Stimulated activated CD4-positive, alpha-beta T cell treated with anti-CD3 and anti-CD28 coated beads, Interleukin-1b, Interleukin-23, amount 100 ng/mL, for 1 hour (primary cell): ENCODE results near the gene ARAP3.

Experiments used
- DNase-seq, 2 donors: peaks; one replicate each; pipeline ENCODE4 v3.0.0-alpha.2; 2020; ENCODE audit warnings: low read depth in 2 of 2

ARAP3 gene

DNA sequence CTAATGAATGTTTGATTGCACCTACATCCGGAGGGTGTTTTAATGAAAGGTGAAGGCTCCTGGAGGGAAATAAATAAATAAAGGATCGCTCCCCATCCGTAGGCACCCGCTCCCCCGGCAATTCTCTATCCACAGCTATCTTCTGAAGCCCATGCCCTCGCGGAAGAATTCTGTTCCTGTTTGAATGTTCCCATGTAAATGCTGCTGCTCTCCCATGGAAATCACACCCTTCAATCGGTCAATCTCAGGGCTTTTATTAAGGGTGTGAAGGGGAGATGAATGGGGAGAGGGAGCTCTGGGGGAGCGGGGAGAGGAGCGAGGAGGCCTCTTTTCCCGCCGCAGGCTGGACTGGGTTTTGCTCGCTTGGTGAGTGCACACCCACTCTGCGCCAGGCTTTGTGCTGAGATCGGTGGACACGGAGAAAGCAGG, 21.1 kb upstream of the ARAP3 start:
- no peak for DNase-seq

DNA sequence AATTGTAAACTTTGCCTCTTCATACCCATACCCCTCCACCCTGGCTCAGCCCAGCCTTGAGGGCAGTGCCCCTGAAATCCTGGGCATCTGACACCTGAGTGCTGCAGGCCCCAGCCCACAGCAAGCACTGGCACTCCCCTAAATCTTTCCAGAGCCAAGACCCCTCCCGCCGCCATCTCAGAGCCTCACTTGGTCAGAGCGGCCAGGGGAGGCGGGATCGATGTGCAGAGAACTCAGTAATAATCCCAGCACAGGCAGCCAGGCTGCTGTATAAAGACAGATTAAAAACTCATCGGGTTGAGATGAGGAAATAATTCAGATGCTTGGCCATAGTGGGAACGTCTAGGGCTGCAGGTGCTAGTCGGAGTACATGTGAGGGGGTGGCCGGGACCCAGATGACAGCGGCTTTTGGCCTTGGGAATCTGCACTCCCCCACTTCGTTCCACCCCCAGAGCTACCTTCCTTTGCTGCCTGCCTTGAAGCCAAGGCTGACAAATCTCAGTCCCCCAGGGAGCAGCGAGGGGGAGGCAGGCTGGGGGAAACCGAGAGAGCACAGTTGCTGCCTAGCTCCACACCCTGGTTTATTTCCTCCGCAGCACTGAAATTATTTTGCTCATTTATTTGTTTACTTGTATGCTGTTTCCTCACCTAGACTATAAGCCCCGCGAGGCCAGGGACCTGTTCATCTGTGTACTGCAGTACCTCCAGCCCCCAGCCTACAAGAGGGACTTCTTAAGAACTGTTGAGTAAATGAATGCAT, 19.5 kb upstream of the ARAP3 start:
- no peak for DNase-seq

DNA sequence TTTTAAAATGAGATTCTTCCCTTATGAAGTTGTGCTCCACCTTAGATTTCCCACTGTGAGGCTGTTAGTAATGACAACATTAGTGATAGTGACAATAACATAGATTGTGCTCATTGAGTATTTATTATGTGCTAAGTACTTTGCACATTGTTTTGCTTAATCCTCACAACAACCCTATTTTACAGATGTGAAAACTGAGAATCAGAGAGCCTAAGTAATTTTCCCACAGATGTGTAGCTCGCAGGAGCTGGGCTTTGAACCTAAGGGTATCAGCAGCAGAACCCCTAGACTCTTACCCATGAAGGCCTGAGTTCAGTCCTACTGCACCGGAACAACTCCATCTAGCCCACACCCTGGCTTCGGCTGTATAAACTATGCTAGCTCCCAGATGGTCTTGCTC, 15.6 kb upstream of the ARAP3 start:
- no peak for DNase-seq

DNA sequence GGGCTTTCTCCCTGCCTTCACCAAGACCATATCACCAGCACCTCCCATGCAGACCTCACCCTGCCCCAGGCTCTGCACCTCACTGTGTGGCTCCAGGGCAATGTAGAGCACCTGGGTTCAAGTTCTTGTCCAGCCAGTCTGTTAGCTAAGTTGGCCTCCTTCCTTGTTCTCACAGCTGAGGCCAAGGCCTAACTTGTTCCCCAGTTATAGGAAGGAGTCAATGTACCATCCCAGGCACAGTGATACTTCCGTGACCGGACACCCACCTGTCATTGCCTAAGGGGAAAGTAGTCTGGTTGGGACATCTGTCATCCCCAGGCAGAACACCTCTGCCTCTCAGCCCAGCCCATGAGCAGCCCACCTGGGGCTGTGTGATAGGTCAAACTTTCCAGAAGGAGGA, 14.4 kb upstream of the ARAP3 start:
- DNase-seq, result no peak

DNA sequence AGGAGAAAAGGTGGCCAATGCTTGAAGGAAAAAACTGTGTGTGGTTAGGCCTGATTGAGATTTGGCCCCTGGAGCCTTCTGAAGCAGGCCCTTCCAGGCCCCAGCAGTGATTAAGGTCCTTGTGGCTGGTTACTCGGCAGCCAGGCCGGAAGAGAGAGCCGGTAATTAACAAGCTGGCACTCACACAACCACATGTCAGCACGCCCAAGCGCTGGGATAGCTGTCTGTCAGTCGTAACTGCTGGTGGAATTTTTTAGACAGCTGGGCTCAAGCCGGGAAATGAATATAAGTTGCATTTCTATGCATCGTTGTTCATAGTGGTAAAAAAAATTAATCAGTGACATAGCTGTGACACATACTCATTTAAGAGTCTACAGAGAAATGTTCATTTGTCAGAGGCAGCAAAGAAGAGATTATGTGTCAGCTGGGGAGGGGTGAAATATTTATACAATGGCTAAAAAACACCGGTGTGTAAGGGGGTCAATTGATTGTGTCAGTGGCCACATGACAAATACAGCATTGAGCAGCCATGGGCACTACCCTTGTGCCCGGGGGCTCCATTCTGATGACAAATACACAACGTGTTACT, 13.7 kb upstream of the ARAP3 start:
- no peak for DNase-seq

DNA sequence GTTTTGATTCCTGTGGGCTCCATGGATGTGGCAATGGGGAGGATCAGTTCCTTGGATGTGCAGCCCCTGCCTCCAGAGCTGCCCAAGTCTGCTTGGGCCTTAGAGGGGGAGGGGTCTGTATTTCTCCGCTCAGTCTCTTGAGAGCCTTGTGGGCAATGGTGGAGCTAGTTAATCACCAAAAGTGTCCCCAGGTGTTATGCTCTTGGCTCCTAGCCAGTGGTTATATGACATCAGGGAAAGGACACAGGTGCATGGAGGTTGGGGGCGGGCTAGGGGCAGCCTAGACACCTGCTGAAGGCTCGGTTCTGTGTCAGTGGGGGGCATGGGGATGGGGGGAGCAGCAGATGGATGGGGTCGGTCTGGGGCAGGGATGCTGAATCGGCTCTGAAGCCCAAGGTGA, 12.4 kb upstream of the ARAP3 start:
- no peak for DNase-seq

DNA sequence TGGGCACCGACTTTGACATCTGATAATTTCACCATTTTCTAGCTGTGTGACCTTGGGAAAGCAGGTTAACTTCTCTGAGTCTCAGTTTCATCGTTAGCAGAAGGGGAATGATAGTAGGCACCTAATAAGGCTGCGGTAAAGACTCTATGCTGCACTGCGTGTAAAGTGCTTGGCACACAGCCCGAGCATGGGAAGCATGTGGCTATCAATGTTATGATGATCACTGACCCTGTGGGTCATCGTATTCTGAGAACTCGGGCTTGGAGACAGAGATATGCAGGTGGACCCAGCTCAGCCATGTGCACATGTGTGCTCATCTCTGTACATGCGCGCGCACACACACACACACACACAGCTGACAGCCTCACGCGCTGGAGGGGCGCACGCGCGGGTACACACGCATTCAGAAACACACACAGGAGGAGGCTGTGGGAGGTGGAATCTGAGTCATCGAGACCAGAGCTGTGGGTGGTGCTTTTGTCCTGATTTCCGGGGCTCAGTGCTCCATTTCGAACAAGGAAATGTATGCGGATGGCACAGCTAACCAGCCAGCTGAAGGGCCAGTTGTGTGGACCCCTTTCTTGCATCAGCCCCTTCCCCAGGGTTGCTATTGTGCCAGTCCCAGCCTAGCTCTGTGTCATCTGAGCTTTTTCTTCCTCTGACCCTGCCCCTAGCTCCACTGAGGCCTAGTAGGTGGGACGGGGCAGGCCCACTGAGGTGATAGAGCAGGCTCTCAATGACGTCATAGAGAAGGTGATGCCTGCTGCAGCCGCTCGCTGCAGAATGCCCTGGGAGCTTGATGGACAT, 11.1 kb upstream of the ARAP3 start:
- peak; percentile 38 to 42 for DNase-seq

DNA sequence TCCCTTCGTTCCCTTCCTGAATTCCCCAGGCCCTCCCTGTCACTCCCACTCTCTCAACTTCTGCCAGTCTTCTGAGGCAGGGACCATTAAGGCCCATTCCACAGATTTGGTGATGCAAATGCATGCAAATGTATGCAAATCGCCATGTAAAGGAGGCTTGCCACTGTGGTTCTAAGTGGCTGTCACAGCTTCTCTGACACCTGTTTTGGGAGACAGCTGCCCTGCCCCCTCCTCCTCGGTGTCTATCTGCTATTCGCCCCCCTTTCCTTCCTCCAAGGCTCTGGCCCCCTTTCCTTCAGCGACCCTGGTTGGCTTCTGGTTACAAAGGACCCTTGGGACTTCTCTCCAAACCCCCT, 10.5 kb upstream of the ARAP3 start:
- no peak for DNase-seq

DNA sequence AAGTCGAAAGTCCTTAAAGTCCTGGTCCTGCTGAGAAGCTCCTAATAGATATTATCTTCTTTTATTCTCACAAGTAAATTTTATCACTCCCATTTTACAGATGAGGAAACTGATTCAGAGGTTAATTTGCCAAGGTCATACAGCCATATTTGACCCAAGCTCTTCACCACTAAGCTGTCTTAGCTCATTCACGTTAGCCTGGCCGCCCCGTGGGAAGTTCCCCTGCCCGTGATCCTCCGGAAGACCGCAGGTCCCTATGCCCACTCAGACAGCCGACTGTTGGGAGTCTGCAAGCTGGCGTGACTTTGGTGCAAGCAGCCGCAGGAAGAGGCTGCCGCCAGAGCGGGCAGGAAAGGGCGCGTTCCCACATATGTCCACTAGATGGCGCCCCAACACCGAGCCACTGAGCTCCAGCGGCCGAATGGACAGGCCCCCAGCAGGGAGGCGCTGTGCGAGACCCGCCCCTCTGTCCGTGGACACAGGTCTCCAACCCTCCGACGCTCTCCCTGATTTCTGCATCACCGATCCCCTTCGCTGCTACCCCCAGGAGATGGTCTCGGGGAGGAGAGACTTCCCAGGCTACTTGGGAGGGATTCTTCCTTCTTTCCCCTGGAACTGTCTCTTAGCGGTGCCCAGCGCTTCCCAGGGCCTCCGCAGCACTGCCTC, 10.0 kb upstream of the ARAP3 start:
- DNase-seq, result peak; percentile 66 to 83

DNA sequence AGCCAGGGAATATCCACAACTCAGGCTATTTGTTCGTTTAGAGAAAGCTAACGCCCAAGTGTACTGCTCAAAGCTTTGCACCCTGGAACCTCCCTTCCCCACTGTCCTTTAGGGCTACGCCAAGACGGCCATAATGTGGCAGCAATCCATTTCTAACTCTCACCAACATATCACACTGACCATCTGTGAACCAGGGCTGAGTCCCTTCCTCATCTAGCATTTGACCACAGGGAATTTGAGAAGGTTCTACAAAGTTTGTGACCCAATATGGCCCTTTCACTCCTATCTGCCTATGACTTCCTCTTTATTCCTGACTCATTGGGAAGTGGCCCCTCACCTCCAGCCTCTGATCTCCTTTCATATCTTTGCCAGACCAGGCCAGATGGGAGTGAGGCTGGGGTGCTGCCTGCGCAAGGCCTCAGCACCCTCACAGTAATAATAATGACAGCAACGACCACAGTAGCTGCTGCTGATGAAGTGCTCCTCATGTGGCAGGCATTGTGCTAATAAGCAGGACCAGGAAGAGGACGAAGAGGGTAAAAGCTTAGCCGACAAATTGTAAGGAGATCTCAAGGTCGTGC, 9.3 kb upstream of the ARAP3 start:
- no peak for DNase-seq

DNA sequence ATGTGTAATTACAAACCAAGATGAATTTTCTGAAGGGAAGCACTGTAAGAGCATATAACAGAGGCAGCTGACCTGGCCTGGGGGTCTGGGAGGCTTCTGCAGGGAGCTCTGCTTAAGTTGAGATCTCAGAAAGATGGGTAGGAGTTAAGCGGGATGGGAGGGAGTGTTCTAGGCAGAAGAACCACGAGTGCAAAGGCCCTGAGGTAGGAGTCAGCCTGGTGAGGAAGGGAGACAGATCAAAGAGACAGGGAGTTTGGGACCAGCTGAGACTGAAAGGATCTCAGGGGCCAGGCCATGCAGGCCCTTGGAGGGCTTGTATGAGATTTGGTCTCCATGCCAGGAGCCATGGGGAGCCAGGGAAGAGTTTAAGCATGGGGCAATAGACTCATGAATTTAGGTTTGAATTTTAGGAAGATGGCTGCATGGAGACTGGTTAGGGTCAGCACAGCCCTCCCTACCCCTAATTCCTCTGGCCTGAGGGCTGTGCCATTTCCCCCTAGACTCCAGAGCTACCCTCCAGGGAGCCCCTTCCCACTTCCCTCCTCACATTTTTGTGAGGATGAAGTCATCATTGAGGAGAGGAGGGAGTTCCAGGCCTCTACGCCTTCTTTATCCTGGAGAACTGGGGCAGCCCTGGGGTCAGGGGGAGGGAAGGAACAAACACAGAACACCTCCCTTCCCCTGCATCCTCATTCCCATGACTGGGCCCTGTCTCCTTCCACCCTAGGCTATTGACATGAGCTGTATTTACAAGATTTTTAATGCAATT, 4.8 kb upstream of the ARAP3 start:
- no peak for DNase-seq

DNA sequence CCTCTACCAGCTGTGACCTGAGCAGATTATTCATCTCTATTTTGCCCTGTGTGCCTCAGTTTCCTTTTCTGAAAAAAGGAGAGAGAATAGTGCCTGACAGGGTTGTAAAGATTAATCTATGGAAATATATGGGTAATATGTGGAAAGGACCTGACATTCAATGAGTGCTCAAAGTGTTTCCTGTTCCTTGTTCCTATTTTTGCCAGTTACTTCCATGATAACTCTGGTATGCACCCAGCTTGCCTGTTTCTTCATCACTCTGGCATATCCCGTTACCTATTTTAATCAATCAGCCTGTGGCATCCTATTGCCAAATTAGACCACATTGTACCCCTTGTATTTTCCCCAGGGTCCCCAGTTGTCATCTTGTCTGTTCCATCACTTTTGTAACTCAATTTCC, 3.6 kb upstream of the ARAP3 start:
- DNase-seq, result no peak

DNA sequence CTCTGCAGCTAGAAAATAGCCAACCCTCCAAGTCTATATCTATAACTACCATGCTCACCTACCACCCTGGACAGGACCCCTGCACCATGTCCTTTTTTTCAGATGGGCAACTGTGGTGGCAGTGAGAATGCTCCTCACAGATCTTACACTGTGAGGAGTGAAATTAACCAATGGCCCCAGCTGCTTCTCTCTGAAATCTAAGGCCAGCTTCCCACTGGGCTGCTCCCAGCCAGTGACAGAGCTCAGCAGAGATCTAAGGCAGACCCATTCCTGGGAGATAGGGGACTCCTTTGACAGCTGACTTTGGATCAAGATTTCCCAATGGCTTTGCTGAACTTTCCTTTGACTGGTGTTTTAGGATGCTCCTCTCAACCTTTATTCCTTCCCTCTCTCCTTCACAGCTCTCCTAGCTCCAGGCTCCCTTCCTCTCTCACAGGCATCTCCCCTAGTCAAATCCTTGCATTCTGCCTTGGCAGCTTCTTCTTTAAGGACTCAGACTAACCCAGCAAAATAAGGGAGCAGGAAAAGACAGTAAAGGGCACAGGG, 1.6 kb upstream of the ARAP3 start:
- no peak for DNase-seq

DNA sequence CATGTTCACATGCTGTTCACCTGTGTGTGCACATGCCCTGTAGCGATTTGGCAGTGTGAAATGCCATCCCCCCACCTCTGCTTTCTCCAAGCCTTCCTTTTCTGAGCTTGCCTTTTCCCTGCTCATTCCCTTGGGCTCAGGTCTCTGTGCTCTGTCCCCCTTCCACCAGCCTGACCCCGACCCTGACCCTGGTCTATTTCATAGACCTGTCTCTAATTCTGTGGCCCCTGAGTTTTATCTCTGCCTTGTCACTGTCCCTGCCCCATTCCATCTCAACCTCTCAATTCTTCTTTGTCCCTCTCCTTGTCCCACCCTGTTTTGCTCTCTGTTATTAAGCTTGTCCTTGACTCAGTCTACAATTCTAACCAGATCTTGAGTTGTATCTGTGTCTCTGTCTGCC, 735 bp downstream of the ARAP3 start:
- DNase-seq, result no peak

DNA sequence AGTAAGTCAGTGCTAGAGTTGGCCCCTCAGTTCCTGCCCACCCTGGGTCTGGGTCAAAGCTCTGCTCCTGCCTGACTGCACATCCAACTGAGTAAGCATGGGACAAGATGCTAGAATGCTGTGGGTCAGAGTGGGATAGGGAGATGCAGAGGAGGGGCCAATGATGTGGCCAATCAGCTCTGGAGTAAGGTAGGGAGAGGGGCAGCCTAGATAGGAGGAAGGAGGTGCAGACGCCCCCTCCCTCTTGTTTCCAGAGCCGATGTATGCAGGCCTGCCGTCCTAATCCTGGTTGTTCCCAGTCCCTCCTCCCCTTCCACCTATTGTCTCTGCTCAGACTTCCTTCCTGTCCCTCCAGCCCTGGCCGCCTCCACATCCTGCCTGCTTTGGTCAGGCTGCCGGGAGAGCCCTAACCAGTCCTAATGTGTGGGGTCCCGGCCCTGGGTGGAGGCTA, 1.3 kb downstream of the ARAP3 start:
- no peak for DNase-seq

DNA sequence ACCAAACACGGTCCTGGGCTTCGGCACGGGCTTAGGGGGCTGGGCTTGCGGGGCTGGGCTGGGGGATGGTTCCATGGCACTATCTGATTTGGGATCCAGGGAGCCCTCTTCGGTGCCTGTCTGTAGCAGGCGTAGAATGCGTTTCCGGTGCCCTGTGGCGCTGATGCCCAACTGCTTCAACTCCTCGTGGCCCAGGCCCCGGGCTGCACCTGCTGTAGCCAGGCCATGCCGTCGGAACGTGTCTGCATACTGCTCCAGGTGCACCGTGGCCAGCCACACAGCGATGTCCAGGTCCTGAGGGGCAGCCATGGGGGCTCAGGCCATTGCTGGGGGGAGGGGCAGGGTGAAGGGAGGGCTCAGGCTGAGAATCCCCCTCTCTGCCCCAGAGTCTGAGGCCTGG, 1.9 kb downstream of the ARAP3 start:
- no peak for DNase-seq

DNA sequence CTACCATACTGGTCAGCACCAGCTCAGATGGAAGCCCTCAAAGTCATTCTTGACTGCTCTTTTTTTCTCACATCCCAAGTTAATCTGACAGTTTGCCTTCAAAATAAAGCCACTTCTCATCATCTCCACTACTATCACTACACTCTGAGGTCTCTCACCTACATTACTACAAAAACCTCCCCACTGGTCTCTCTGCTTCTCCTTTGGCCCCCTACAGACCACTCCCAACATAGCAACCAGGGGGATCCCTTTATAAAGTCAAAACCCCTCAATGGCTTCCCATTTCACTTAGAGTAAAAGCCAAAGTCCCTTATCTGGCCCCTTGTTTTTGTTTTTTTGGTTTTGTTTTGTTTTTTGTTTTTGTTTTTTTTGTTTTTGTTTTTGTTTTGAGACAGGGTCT, 4.6 kb downstream of the ARAP3 start:
- DNase-seq, result no peak

DNA sequence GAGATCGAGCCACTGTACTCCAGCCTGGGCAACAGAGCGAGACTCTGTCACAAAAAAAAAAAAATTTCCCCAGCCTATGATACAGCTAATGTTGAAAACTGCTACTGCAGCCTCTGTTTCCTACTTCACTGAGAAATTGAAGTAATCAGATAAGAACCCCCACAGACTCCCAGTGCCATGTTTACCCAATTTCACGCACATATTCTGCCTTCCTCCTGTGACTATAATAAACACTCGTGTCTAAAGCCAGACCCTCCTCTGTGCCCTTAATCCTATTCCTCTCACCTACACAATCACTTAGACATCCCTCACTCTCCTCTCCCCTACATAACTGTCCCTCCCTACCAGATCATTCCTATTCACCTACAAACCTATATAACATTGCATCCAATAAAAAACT, 6.4 kb downstream of the ARAP3 start:
- DNase-seq, result no peak

DNA sequence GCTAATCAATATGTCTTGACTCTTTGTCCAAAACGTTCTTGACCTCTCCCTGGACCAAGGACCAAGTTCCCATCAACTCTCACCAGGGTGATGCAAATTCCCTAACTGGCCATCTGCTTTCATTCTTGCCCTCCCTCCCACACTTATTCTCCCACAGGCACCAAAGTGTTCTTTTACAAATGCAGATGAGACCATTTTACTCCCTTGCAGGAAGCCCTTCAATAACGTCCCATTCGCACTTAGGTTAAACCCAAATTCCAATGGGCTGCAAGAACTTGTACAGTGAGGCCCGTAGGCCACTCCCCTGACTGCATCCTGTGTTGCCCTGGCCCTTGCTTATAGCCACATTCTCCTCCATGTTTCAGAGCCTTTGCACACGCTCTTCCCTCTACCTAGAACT, 7.3 kb downstream of the ARAP3 start:
- no peak for DNase-seq

DNA sequence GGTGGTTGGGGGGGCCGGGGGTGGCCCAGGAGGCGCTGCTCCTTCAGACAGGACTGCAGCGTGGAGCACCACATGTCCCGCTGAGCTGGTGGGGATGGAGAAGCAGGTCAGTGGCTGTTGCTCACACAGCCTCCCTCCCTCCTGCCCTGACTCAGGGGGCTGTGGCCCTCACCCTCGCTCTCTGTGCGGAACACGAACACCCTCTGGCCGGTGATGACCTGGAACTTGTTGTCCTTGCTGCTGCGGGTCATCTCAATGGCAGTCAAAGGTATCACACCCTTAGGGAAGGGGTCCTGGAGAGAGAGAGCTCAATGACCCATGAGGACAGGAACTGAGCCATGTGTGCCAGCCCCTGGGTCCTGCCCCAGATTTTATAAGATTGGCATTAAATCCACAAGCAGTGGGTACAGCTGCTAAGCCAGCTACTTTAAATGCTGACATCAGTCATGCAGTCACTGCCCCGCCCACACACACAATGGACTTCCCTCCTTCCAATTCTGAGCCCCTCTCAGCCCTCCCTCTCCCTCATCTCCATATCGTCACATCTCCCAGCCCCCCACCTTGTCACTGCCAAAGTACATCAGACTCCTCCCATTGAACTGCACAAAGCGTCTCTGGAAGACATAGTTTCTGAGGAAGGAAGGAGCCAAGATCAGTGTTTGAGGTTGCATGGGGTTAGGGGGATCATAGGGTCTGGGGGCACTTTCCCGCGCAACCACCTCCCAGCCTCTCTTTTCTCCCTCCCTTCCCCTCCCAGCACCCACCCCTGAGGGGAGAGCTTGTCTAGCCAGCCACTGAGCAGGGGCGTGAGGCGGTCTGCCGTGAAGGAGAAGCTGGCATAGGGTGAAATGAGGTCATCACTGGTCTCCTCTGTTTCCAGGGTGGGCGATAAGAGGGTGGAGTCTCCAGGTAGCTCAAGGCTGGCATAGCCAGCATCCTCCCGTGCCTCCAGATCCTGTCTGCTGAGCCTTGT, 8.9 kb downstream of the ARAP3 start:
- no peak for DNase-seq
